NCI-H345 treated with DMSO at 0.1 percent for 48 hours (cell line): Measurements from ENCODE around the gene TIMELESS.
"Not testable (repeated sequence)": the region's sequence is repeated elsewhere in the genome, so short reads cannot be mapped to it uniquely, and the experiment has no call there.

Experiments
- DNase-seq: peaks from one replicate; lab custom pipeline; 2025; ENCODE audit not compliant: unreplicated experiment; lab: John Stamatoyannopoulos, UW

Gene TIMELESS

GRCh38 chr12:56468216-56469006 lies 19.2 kb upstream of the TIMELESS start, which contains the start of gene SPRYD4:
SPRYD4 (plus strand) TSS chr12:56468578; CDS start chr12:56468592, 14 bp downstream.
- DNase-seq, result peak; percentile 74

- no peak for DNase-seq
These were observed 13.3 kb upstream of the TIMELESS start for GRCh38 chr12:56462565-56462964.

- DNase-seq, result no peak
These were observed 12.3 kb upstream of the TIMELESS start for GRCh38 chr12:56461235-56462159.

GRCh38 chr12:56457817-56458216 lies 8.6 kb upstream of the TIMELESS start:
- DNase-seq, result no peak

GRCh38 chr12:56454557-56454956 lies 5.3 kb upstream of the TIMELESS start, which contains the start of gene MIP:
MIP (minus strand) TSS chr12:56454657; CDS start chr12:56454613, 44 bp downstream.
- no peak for DNase-seq

- DNase-seq, result no peak
These were observed 1.9 kb upstream of the TIMELESS start for GRCh38 chr12:56451147-56451546.

- no peak for DNase-seq
These were observed 1.0 kb upstream of the TIMELESS start for GRCh38 chr12:56450241-56450640.

GRCh38 chr12:56449622-56449984 lies 377 bp upstream of the TIMELESS start:
- no peak for DNase-seq

- DNase-seq, result not testable (repeated sequence)
These were observed 6.0 kb downstream of the TIMELESS start for GRCh38 chr12:56443208-56443607.

GRCh38 chr12:56437430-56438176 lies 11.6 kb downstream of the TIMELESS start:
- DNase-seq, result no peak

- no peak for DNase-seq
These were observed 14.4 kb downstream of the TIMELESS start for GRCh38 chr12:56434828-56435227.

- DNase-seq, result no peak
These were observed 17.4 kb downstream of the TIMELESS start for GRCh38 chr12:56431850-56432249.

GRCh38 chr12:56431288-56431687 lies 17.9 kb downstream of the TIMELESS start:
- DNase-seq, result no peak

GRCh38 chr12:56425940-56426438 lies 23.2 kb downstream of the TIMELESS start:
- DNase-seq, result no peak

GRCh38 chr12:56425193-56425592 lies 24.0 kb downstream of the TIMELESS start:
- DNase-seq, result no peak

GRCh38 chr12:56420411-56420810 lies 28.8 kb downstream of the TIMELESS start:
- no peak for DNase-seq

- no peak for DNase-seq
These were observed 31.5 kb downstream of the TIMELESS start for GRCh38 chr12:56417739-56418138.

GRCh38 chr12:56414401-56414800 lies 34.8 kb downstream of the TIMELESS start:
- DNase-seq, result no peak

GRCh38 chr12:56413392-56413791 lies 35.8 kb downstream of the TIMELESS start:
- DNase-seq, result no peak

GRCh38 chr12:56411781-56412639 lies 37.2 kb downstream of the TIMELESS start:
- DNase-seq, result no peak
